ENCODE measurements around the gene TULP4. TPM values are rescaled to one million over a fixed set of nuclear protein-coding genes. Genes with fewer than 3 reads are reported as not detected.

The TULP4 gene
- total and polyA plus RNA-seq, 4 donors, result 30.9 to 403 (median 84.8) TPM

DNA sequence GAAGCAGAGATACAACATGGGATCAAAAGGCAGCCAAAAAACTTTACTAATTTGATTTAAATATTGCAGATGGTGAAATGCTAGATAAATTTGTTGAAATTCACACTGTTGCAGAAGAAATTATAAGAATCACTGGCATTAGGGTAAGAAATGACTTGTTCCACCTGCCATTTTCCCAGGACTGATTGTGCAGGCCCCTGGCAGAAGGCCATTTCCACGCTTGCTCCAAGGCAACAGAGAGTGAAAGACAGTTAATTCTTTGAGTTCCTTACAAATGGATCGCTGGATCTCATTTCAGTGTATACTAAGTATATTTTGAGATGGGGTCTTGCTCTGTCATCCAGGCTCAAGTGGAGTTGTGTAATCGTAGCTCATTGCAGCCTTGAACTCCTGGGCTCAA is 180.6 kb downstream of the TULP4 start:
- Histone ChIP-seq H3K27ac (ENCODE audit: low read depth, low read length) (no peak overlapping the region), H3K36me3 (ENCODE audit: control insufficient read depth, insufficient read depth, low read length) (peaks cover 45% of the 10 kb centered on the region), H3K27me3 (ENCODE audit: control insufficient read depth, insufficient read depth, low read length) (no peaks in the 10 kb centered on the region), H3K4me1 (ENCODE audit: control insufficient read depth, insufficient read depth, low read length) (no peaks in the 10 kb centered on the region), H3K9me3 (ENCODE audit: control insufficient read depth, insufficient read depth, low read length) (no peaks in the 10 kb centered on the region), H3K4me3 (ENCODE audit: low read depth, low read length) (no peak overlapping the region)
- no peak for DNase-seq (ENCODE audit: low read depth in 4 of 6, low spot score in 6 of 6)
- WGBS (ENCODE audit: insufficient coverage), result no CpG with 5 or more reads among the region's 3 CpGs

DNA sequence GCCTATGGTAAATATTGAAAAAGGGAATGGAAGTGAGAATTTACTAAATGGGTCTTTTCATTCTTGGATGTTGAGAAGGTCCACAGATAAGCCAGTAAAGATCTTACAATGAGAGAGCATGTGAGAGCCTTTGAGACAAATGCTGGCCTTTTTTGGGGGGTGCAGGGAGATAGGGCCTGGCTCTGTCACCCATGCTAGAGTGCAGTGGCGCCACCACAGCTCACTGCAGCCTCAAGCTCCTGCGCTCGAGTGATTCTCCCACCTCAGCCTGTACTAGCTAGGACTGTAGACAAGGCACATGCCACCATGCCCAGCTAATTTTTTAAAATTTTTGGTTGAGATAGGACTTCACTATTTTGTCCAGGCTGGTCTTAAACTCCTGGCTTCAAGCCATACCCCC is 184.4 kb downstream of the TULP4 start:
- no peak overlapping the region for H3K27ac ChIP-seq (ENCODE audit: low read depth, low read length)
- no peaks in the 10 kb centered on the region for H3K9me3 ChIP-seq (ENCODE audit: control insufficient read depth, insufficient read depth, low read length)
- 100% methylated on average over 1 of the region's 3 CpGs for WGBS (ENCODE audit: insufficient coverage)
- peaks cover 57% of the 10 kb centered on the region for H3K36me3 ChIP-seq (ENCODE audit: control insufficient read depth, insufficient read depth, low read length)
- no peak for DNase-seq (ENCODE audit: low read depth in 4 of 6, low spot score in 6 of 6)
- no peaks in the 10 kb centered on the region for H3K27me3 ChIP-seq (ENCODE audit: control insufficient read depth, insufficient read depth, low read length)
- peaks cover 3% of the 10 kb centered on the region for H3K4me1 ChIP-seq (ENCODE audit: control insufficient read depth, insufficient read depth, low read length)
- no peak overlapping the region for H3K4me3 ChIP-seq (ENCODE audit: low read depth, low read length)

DNA sequence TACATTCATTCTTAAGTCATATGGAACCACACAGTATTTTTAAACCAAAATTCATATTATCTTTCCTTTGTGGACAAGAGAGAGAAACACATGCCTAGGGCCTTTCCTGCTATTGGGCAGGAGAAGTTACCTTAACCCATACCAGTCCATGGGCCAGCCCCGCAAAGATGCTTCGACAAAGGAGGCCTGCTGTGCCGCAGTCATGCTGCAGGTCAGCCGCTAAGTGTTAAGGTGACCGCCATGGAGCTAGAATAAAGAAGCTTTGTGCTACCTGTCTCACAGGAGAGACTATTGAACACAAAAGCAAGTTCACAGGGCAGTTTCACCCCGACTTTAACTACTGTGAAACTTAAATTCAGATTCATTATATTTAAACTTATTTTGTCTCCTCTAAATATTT is 185.4 kb downstream of the TULP4 start:
- 90% methylated on average over 5 of the region's 6 CpGs for WGBS (ENCODE audit: insufficient coverage)
- Histone ChIP-seq H3K27ac (ENCODE audit: low read depth, low read length) (no peak overlapping the region), H3K4me3 (ENCODE audit: low read depth, low read length) (no peak overlapping the region), H3K27me3 (ENCODE audit: control insufficient read depth, insufficient read depth, low read length) (no peaks in the 10 kb centered on the region), H3K36me3 (ENCODE audit: control insufficient read depth, insufficient read depth, low read length) (peaks cover 66% of the 10 kb centered on the region), H3K4me1 (ENCODE audit: control insufficient read depth, insufficient read depth, low read length) (peaks cover 5% of the 10 kb centered on the region), H3K9me3 (ENCODE audit: control insufficient read depth, insufficient read depth, low read length) (no peaks in the 10 kb centered on the region)
- DNase-seq (ENCODE audit: low read depth in 4 of 6, low spot score in 6 of 6), result no peak

DNA sequence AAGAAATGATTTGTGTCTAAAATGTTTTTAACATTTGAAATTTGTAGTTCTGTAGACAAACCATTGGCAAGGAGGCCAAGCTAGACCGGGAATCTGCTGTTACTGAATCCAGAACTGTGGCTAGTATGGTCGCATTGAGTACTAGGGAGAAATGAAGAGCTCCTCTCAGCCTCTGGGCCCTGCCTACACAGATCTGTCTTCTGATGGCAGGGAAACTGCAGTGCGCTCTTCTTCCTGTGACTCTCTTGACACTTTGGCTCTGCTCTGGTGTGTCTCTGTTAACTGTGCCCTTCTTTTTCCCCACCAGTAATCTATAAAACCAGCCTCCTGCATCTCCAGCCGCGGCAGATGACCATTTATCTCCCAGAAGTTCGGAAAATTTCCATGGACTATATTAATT is 186.1 kb downstream of the TULP4 start:
- Histone ChIP-seq H3K4me3 (ENCODE audit: low read depth, low read length) (no peak overlapping the region), H3K27ac (ENCODE audit: low read depth, low read length) (no peak overlapping the region), H3K4me1 (ENCODE audit: control insufficient read depth, insufficient read depth, low read length) (peaks cover 5% of the 10 kb centered on the region), H3K27me3 (ENCODE audit: control insufficient read depth, insufficient read depth, low read length) (no peaks in the 10 kb centered on the region), H3K36me3 (ENCODE audit: control insufficient read depth, insufficient read depth, low read length) (peaks cover 68% of the 10 kb centered on the region), H3K9me3 (ENCODE audit: control insufficient read depth, insufficient read depth, low read length) (no peaks in the 10 kb centered on the region)
- DNase-seq (ENCODE audit: low read depth in 4 of 6, low spot score in 6 of 6), result no peak
- 95% methylated on average over 6 of the region's 6 CpGs for WGBS (ENCODE audit: insufficient coverage)

DNA sequence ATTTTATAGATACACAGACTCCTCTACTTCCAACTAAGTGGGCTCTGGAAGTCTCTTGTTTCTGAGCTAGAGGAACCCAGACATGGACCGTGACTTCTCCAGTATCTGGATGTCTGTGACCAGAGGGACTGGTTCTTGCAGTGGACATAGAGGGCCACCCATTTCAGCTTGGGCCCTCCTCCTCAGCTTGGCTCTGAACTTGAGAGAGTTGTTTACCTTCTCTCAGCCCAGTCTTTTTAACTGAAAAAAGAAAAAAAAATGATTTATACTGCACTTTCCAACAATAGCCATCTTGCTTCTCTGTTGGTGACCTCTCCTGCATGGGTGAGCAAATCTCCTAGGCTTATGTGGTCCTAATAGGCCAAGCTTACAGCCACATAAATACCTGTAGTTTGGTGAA is 187.3 kb downstream of the TULP4 start:
- Histone ChIP-seq H3K27ac (ENCODE audit: low read depth, low read length) (no peak overlapping the region), H3K4me1 (ENCODE audit: control insufficient read depth, insufficient read depth, low read length) (peaks cover 5% of the 10 kb centered on the region), H3K4me3 (ENCODE audit: low read depth, low read length) (no peak overlapping the region), H3K36me3 (ENCODE audit: control insufficient read depth, insufficient read depth, low read length) (peaks cover 67% of the 10 kb centered on the region), H3K9me3 (ENCODE audit: control insufficient read depth, insufficient read depth, low read length) (no peaks in the 10 kb centered on the region), H3K27me3 (ENCODE audit: control insufficient read depth, insufficient read depth, low read length) (no peaks in the 10 kb centered on the region)
- 100% methylated on average over 1 of the region's 1 CpG for WGBS (ENCODE audit: insufficient coverage)
- no peak for DNase-seq (ENCODE audit: low read depth in 4 of 6, low spot score in 6 of 6)

DNA sequence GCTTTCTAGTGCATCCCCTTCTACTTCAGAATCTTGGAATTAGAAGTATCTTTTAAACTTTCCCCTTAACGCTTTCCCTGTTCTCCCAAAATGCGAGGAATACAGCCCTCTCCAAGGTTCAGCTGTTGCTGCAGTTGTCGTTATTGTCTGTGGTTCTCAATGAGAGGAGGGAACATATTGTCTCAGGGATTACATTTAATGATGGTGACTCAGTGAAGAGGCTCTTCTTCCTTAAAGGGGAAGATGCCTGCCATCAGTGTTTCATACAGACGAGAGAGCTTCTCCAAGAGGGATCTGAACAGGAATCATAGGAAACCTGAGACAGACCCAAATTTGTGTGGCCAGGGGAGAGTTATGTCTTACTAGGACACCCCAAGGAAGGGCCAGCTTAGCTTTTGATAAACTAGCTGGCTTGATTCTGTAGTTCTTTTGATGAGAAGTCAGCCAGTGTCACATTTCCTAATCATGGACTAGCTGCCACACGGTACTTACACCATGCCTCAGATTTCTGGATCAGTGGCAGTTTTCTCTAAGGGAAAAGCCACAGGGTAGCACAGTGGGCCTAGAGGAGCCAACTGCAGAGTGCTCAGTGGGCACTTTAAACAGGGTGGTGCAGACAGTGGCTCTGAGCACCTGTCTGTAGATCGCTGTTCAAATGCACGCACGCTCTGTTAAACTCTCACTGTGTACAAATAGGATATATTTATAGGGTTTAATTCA is 187.9 kb downstream of the TULP4 start:
- H3K4me3 ChIP-seq (ENCODE audit: low read depth, low read length), result no peak overlapping the region

DNA sequence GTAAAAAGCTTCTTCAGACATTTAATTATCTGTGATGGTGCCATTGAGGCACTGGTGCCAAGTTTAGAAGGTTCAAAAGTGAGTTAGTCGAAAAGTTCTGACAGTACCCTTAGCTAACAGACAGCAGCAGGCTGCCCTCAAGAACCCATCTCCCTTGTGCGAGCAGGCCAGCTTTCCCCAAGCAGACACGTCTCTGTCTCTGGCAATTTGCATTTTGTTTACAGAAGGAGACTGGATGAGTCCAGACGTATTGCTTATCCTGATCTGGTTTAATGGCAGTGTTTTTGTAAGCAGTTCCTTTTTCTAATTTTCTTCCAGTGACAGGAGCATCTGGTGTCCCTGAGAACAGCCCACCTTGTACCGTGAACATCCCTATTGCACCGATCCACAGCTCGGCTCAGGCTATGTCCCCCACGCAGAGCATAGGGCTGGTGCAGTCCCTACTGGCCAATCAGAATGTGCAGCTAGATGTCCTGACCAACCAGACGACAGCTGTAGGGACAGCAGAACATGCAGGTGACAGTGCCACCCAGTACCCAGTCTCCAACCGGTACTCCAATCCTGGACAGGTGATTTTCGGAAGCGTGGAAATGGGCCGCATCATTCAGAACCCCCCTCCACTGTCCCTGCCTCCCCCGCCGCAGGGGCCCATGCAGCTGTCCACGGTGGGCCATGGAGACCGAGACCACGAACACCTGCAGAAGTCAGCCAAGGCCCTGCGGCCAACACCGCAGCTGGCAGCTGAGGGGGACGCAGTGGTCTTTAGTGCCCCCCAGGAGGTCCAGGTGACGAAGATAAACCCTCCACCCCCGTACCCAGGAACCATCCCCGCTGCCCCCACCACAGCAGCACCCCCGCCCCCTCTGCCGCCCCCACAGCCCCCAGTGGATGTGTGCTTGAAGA is 189.3 kb downstream of the TULP4 start:
- Histone ChIP-seq H3K4me3 (ENCODE audit: low read depth, low read length) (no peak overlapping the region), H3K36me3 (ENCODE audit: control insufficient read depth, insufficient read depth, low read length) (peaks cover 63% of the 10 kb centered on the region), H3K4me1 (ENCODE audit: control insufficient read depth, insufficient read depth, low read length) (peaks cover 5% of the 10 kb centered on the region), H3K9me3 (ENCODE audit: control insufficient read depth, insufficient read depth, low read length) (no peaks in the 10 kb centered on the region), H3K27me3 (ENCODE audit: control insufficient read depth, insufficient read depth, low read length) (no peaks in the 10 kb centered on the region), H3K27ac (ENCODE audit: low read depth, low read length) (no peak overlapping the region)
- DNase-seq (ENCODE audit: low read depth in 4 of 6, low spot score in 6 of 6), result no peak
- WGBS (ENCODE audit: insufficient coverage), result 96% methylated on average over 17 of the region's 26 CpGs

More for the DNA sequence above, 187.9 kb downstream of the TULP4 start:
- H3K9me3 ChIP-seq (ENCODE audit: control insufficient read depth, insufficient read depth, low read length), result no peaks in the 10 kb centered on the region
- 72% methylated on average over 3 of the region's 8 CpGs for WGBS (ENCODE audit: insufficient coverage)
- DNase-seq (ENCODE audit: low read depth in 4 of 6, low spot score in 6 of 6), result no peak
- H3K27me3 ChIP-seq (ENCODE audit: control insufficient read depth, insufficient read depth, low read length), result no peaks in the 10 kb centered on the region
- H3K27ac ChIP-seq (ENCODE audit: low read depth, low read length), result no peak overlapping the region
- peaks cover 65% of the 10 kb centered on the region for H3K36me3 ChIP-seq (ENCODE audit: control insufficient read depth, insufficient read depth, low read length)
- peaks cover 5% of the 10 kb centered on the region for H3K4me1 ChIP-seq (ENCODE audit: control insufficient read depth, insufficient read depth, low read length)

DNA sequence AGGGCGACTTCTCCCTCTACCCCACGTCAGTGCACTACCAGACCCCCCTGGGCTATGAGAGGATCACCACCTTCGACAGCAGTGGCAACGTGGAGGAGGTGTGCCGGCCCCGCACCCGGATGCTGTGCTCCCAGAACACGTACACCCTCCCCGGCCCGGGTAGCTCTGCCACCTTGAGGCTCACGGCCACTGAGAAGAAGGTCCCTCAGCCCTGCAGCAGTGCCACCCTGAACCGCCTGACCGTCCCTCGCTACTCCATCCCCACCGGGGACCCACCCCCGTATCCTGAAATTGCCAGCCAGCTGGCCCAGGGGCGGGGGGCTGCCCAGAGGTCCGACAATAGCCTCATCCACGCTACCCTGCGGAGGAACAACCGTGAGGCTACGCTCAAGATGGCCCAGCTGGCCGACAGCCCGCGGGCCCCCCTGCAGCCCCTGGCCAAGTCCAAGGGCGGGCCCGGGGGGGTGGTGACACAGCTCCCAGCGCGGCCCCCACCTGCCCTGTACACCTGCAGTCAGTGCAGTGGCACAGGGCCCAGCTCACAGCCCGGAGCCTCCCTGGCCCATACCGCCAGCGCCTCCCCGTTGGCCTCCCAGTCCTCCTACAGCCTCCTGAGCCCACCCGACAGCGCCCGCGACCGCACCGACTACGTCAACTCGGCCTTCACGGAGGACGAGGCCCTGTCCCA is 190.1 kb downstream of the TULP4 start:
- no peak overlapping the region for H3K4me3 ChIP-seq (ENCODE audit: low read depth, low read length)
- peaks cover 5% of the 10 kb centered on the region for H3K4me1 ChIP-seq (ENCODE audit: control insufficient read depth, insufficient read depth, low read length)
- WGBS (ENCODE audit: insufficient coverage), result 97% methylated on average over 40 of the region's 43 CpGs
- no peaks in the 10 kb centered on the region for H3K27me3 ChIP-seq (ENCODE audit: control insufficient read depth, insufficient read depth, low read length)
- no peak overlapping the region for H3K27ac ChIP-seq (ENCODE audit: low read depth, low read length)
- no peaks in the 10 kb centered on the region for H3K9me3 ChIP-seq (ENCODE audit: control insufficient read depth, insufficient read depth, low read length)
- no peak for DNase-seq (ENCODE audit: low read depth in 4 of 6, low spot score in 6 of 6)
- peaks cover 63% of the 10 kb centered on the region for H3K36me3 ChIP-seq (ENCODE audit: control insufficient read depth, insufficient read depth, low read length)

DNA sequence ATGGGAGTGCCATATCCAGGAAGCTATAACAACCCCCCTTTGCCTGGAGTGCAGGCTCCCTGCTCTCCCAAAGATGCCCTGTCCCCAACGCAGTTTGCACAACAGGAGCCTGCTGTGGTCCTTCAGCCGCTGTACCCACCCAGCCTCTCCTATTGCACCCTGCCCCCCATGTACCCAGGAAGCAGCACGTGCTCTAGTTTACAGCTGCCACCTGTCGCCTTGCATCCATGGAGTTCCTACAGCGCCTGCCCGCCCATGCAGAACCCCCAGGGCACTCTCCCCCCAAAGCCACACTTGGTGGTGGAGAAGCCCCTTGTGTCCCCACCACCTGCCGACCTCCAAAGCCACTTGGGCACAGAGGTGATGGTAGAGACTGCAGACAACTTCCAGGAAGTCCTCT is 191.0 kb downstream of the TULP4 start:
- no peak for DNase-seq (ENCODE audit: low read depth in 4 of 6, low spot score in 6 of 6)
- 96% methylated on average over 5 of the region's 7 CpGs for WGBS (ENCODE audit: insufficient coverage)
- peaks cover 5% of the 10 kb centered on the region for H3K4me1 ChIP-seq (ENCODE audit: control insufficient read depth, insufficient read depth, low read length)
- H3K27me3 ChIP-seq (ENCODE audit: control insufficient read depth, insufficient read depth, low read length), result no peaks in the 10 kb centered on the region
- no peak overlapping the region for H3K27ac ChIP-seq (ENCODE audit: low read depth, low read length)
- no peak overlapping the region for H3K4me3 ChIP-seq (ENCODE audit: low read depth, low read length)
- peaks cover 60% of the 10 kb centered on the region for H3K36me3 ChIP-seq (ENCODE audit: control insufficient read depth, insufficient read depth, low read length)
- no peaks in the 10 kb centered on the region for H3K9me3 ChIP-seq (ENCODE audit: control insufficient read depth, insufficient read depth, low read length)

Measured in spinal cord (tissue), 10 donors.